Measurements from ENCODE around the gene KIAA0232. TPM values are rescaled to one million over a fixed set of nuclear protein-coding genes. Genes with fewer than 3 reads are reported as not detected.

KIAA0232 gene
- total and polyA plus RNA-seq, 9 of the 15 experiments (the other 6 are each of a cell fraction or from before 2014, with no cell fraction given): 3.5 to 17.4 (median 13.0) TPM

DNA sequence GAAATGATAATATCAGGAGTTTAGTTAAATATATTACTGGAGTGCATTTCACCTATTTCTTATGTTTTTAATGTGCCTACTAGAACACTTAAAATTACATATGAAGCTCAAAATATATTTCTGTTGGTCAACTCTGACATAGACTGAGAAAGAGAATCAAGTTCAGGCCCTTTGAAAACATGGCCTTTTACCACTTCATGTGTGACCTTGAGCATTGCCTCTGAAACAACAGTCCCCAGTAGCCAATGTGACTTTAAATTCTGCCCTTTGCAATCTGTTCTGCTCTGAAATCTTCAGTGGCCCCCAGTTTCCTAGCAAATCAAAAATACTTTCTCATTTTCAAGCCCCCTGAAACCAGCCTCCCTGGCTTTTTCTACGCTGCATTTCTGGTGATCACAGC, 77.0 kb downstream of the KIAA0232 start (continued):
- TF ChIP-seq, protein P1, sequence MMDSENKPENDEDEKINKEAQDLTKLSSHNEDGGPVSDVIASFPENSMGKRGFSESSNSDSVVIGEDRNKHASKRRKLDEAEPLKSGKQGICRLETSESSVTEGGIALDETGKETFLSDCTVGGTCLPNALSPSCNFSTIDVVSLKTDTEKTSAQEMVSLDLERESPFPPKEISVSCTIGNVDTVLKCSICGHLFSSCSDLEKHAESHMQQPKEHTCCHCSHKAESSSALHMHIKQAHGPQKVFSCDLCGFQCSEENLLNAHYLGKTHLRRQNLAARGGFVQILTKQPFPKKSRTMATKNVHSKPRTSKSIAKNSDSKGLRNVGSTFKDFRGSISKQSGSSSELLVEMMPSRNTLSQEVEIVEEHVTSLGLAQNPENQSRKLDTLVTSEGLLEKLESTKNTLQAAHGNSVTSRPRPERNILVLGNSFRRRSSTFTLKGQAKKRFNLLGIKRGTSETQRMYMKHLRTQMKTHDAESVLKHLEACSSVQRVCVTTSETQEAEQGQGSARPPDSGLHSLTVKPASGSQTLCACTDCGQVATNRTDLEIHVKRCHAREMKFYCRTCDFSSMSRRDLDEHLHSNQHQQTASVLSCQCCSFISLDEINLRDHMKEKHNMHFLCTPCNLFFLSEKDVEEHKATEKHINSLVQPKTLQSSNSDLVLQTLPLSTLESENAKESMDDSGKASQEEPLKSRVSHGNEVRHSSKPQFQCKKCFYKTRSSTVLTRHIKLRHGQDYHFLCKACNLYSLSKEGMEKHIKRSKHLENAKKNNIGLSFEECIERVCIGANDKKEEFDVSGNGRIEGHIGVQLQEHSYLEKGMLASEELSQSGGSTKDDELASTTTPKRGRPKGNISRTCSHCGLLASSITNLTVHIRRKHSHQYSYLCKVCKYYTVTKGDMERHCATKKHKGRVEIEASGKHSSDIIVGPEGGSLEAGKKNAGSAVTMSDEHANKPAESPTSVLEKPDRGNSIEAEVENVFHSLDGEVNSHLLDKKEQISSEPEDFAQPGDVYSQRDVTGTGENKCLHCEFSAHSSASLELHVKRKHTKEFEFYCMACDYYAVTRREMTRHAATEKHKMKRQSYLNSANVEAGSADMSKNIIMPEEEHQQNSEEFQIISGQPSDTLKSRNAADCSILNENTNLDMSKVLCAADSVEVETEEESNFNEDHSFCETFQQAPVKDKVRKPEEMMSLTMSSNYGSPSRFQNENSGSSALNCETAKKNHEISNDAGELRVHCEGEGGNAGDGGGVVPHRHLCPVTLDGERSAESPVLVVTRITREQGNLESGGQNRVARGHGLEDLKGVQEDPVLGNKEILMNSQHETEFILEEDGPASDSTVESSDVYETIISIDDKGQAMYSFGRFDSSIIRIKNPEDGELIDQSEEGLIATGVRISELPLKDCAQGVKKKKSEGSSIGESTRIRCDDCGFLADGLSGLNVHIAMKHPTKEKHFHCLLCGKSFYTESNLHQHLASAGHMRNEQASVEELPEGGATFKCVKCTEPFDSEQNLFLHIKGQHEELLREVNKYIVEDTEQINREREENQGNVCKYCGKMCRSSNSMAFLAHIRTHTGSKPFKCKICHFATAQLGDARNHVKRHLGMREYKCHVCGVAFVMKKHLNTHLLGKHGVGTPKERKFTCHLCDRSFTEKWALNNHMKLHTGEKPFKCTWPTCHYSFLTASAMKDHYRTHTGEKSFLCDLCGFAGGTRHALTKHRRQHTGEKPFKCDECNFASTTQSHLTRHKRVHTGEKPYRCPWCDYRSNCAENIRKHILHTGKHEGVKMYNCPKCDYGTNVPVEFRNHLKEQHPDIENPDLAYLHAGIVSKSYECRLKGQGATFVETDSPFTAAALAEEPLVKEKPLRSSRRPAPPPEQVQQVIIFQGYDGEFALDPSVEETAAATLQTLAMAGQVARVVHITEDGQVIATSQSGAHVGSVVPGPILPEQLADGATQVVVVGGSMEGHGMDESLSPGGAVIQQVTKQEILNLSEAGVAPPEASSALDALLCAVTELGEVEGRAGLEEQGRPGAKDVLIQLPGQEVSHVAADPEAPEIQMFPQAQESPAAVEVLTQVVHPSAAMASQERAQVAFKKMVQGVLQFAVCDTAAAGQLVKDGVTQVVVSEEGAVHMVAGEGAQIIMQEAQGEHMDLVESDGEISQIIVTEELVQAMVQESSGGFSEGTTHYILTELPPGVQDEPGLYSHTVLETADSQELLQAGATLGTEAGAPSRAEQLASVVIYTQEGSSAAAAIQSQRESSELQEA (IDR thresholded peaks at IDR 0.05; ENCODE audit: low read depth): no peak
- TF ChIP-seq L3MBTL2 (IDR thresholded peaks at IDR 0.05): no peak

DNA sequence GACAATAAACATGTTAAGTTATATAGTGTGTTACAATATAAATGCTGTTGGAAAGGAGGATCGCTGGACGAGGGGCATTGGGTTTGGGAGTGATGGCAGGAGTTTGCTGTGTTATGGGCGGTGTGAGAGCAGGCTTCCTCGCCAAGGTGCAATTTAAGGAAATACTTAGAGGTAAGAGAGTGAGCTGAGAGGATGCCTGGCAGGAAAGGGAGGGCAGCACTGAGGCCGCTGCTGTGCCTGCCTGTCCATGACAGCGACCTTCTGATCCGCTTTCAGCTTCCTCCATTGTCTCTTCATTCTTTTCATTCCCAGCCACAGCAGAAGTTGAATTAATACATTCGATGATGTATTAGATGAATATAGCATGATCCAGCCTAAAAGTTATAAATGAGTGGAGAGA, 85.9 kb downstream of the KIAA0232 start:
- H3K36me3 ChIP-seq (ENCODE audit: control insufficient read depth, insufficient read depth, low read length): peaks cover 70% of the 10 kb centered on the region
- H3K9me3 ChIP-seq (replicated peaks; ENCODE audit: control insufficient read depth, insufficient read depth, low read depth, low read length): no peaks in the 10 kb centered on the region
- intact Hi-C loops (cut with micrococcal nuclease) (no loop called here), in situ Hi-C loops (cut with MboI) (loop anchor here (5.0 kb wide), 1 partner anchor 146 kb away; no protein-coding TSS in a partner anchor)
- H3K4me3 ChIP-seq: no peak overlapping the region
- H3K79me2 ChIP-seq (ENCODE audit: control insufficient read depth, insufficient read depth, low read length): no peaks in the 10 kb centered on the region
- no peaks in the 10 kb centered on the region for H3K27me3 ChIP-seq (ENCODE audit: control insufficient read depth in 2 of 2, insufficient read depth in 2 of 2, low read length in 2 of 2)
- no peak overlapping the region for H2AFZ ChIP-seq (ENCODE audit: low read depth, low read length)
- no peak overlapping the region for H3K4me2 ChIP-seq (ENCODE audit: insufficient read depth, low read length)
- ATAC-seq (no peak), FAIRE-seq (no peak), DNase-seq (ENCODE audit: extremely low read depth in 1 of 4, low spot score in 3 of 4) (no peak)
- H3K4me1 ChIP-seq (replicated peaks in 1 of 2; ENCODE audit: control insufficient read depth in 2 of 2, insufficient read depth in 2 of 2, low read length in 2 of 2): no peaks in the 10 kb centered on the region; a peak in 1 of 5 replicates
- no peaks in the 10 kb centered on the region for H4K20me1 ChIP-seq (replicated peaks; ENCODE audit: control insufficient read depth, insufficient read depth, low read length)
- no TSS peak for BruUV-seq (replicated peaks)
- CTCF ChIA-PET (ENCODE audit: low intra/inter-chr PET ratio): no interaction called here
- 98% methylated on average over 8 of the region's 8 CpGs for WGBS (ENCODE audit: insufficient coverage, low coverage, missing lambda C conversion rate)
- 0 out of 2 replicates have a peak, but pooled peaks have one; percentile 6 for TF ChIP-seq POLR2AphosphoS5 (IDR thresholded peaks at IDR 0.05; ENCODE audit: control insufficient read depth, insufficient read depth, low read depth, low read length)
- TF ChIP-seq XRCC5 (IDR thresholded peaks at IDR 0.05; ENCODE audit: low read depth, low read length): no peak
- no peak for TF ChIP-seq ZNF445 (CRISPR knock-in tag; IDR thresholded peaks at IDR 0.05; ENCODE audit: low read depth)
- TF ChIP-seq, protein P2, sequence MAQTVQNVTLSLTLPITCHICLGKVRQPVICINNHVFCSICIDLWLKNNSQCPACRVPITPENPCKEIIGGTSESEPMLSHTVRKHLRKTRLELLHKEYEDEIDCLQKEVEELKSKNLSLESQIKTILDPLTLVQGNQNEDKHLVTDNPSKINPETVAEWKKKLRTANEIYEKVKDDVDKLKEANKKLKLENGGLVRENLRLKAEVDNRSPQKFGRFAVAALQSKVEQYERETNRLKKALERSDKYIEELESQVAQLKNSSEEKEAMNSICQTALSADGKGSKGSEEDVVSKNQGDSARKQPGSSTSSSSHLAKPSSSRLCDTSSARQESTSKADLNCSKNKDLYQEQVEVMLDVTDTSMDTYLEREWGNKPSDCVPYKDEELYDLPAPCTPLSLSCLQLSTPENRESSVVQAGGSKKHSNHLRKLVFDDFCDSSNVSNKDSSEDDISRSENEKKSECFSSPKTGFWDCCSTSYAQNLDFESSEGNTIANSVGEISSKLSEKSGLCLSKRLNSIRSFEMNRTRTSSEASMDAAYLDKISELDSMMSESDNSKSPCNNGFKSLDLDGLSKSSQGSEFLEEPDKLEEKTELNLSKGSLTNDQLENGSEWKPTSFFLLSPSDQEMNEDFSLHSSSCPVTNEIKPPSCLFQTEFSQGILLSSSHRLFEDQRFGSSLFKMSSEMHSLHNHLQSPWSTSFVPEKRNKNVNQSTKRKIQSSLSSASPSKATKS (CRISPR knock-in tag; IDR thresholded peaks at IDR 0.05): no peak
- TF ChIP-seq ZNF24 (IDR thresholded peaks at IDR 0.05): no peak
- TF ChIP-seq ETS2 (tag; IDR thresholded peaks at IDR 0.05; ENCODE audit: borderline replicate concordance, poor library complexity, severe bottlenecking): no peak
- no peak for TF ChIP-seq ELF2 (CRISPR knock-in tag; IDR thresholded peaks at IDR 0.05)
- H3K9me1 ChIP-seq (ENCODE audit: control insufficient read depth, insufficient read depth, low read length): no peaks in the 10 kb centered on the region
- POLR2A ChIA-PET: interaction anchor here (0.6 to 1.2 kb wide), 3 partner anchors 18 to 194 kb away, joined by 3 to 5 read pairs (median 3); no protein-coding TSS in a partner anchor
- no peak overlapping the region for H3K27ac ChIP-seq (ENCODE audit: extremely low read depth, low read depth, low read length)
- H3K9ac ChIP-seq (ENCODE audit: insufficient read depth in 1 of 2, low read depth in 2 of 2, low read length in 2 of 2): no peak overlapping the region

Measured in K562 (cell line).